GM19238 (cell line): ENCODE results near the gene NWD2.
"Not testable (repeated sequence)": the region's sequence is repeated elsewhere in the genome, so short reads cannot be mapped to it uniquely, and the experiment has no call there.

ENCODE experiments used
- DNase-seq: peaks from one replicate; pipeline ENCODE4 v3.0.0; 2011; ENCODE audit warnings: low spot score; ENCODE audit not compliant: insufficient read length

NWD2 gene

DNA sequence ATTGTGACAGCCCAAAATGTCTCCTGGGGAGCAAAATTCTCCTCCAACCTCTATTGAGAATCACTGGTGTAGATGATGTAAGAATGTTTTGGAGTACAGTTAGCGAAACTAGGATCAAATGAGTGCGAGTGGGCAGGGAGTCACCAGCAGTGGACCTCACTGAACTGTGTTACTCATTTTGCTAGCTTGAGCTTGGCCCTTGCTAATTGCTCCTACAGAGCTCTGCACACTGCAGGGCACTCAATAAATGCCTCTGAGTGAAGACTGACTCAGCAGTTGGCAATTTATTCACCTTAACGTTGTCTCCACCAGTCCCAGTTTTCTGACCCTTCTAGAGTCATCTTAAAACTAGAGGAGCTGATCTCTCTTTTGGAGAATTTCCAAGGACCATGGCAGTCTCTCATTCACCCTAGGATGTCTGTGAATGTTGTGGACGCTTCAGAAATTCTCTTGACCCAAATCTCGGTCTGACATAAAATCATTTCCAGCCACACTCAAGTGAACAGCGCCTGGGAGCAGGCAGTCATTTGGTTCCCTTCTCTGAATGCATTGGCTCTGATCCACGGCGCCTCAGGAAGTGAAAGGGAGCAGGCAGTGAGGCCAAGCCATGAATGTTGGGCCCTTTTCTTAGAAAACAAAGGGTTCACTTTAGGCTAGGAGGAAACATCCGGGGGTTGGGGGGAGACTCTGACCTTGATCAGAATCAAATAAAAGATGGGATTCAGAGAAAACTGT lies 148.1 kb downstream of the NWD2 start:
- no peak for DNase-seq

DNA sequence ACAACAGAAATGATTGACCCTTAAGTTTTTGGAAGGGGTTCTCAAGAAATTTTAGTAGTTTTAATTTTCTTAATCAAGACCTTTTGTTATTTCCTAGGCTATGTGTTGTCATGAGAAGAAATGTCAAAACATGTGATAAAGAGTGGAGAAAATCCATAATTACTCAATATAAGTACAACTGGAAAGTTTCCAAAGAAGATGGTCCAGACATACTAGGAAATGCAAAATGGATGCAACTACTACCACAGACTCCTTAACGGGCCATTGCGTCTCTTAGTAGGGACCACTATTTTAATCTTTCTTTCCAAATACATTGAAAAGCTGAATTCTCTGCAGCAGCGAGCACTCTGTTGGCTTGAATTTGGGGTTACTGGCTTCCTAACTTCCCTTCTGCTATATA lies 148.8 kb downstream of the NWD2 start:
- DNase-seq: no peak

- no peak for DNase-seq
Measured at GRCh38 chr4:37393889-37394288, 149.3 kb downstream of the NWD2 start.

- DNase-seq: no peak
Measured at GRCh38 chr4:37397505-37397904, 153.0 kb downstream of the NWD2 start.

DNA sequence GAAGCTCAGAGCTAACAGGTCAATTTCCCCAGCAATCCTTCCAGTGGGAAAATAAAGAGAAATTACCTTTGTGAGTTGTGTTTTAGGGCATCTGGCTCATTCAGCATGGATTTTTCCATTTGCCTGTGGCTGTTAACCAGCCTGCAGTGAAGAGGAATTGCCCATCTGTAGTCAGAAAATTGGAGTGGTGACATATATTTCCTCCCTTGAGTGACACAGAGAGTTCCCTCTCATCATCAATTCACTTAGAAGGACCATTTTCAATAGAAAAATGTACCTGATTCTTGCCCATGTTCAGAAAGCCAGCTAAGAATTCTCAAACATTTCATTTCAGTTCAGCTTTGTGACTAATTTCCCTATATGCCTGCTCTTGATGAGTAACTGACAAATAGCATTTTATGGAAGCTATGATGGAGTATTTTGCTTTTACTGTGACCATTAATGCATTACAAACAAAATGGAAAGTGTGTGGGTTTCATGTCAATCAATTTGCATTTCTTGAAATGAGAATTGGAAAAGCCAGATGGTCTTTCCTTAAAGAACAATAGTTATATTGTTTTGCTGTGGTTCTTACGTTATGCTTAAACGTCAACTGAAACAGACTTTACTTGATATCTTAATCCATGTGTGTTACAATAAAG lies 155.8 kb downstream of the NWD2 start:
- no peak for DNase-seq

GRCh38 chr4:37407938-37408826 lies 163.6 kb downstream of the NWD2 start:
- DNase-seq: not testable (repeated sequence)

DNA sequence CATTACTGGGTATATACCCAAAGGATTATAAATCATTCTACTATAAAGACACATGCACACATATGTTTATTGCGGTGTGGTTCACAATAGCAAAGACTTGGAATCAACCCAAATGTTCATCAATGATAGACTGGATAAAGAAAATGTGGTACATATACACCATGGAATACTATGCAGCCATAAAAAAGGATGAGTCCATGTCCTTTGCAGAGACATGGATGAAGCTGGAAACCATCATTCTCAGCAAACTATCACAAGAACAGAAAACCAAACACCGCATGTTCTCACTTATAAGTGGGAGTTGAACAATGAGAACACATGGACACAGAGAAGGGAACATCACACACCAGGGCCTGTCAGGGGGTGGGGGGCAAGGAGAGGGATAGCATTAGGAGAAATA lies 169.1 kb downstream of the NWD2 start:
- not testable (repeated sequence) for DNase-seq

GRCh38 chr4:37415845-37416369 lies 171.4 kb downstream of the NWD2 start:
- no peak for DNase-seq

DNA sequence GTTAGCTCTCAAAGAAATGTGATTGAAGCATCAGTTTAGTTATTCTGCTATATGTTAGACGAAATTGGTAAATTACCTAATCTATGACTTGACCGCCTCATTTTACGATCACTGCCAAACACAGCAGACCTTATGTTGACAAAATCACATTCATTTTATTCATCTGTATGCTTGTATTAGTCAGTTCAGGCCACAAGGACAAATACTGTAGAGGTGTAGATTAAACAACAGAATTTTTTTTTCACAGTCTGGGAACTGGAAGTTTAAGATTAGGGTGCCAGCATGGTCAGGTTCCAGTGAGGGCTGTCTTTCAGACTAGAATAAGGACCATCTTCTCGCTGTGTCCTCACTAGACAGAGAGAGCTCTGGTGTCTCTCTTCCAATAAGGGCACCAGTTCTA lies 177.1 kb downstream of the NWD2 start:
- DNase-seq: no peak

- no peak for DNase-seq
Measured at GRCh38 chr4:37422102-37422501, 177.6 kb downstream of the NWD2 start.

GRCh38 chr4:37422638-37423037 lies 178.1 kb downstream of the NWD2 start:
- no peak for DNase-seq

GRCh38 chr4:37423310-37423709 lies 178.8 kb downstream of the NWD2 start:
- no peak for DNase-seq

DNA sequence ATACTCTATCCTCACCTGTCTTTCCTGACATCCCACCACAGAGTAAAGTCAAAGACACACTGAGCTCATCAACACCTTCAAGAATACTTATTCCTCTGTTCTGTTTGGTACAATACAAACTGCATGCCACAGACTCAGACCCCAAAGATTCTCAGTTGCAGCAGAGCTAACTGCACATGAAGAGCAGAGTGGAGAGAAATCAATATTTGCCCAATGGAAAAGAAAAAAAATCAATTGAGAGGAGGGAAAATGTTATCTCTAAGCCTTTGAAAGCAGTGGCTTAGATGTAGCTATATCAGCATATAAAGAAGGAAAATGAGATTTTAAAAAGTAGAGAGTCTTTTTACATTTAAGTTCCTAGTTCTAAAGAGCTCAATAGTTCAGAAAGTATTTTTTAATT lies 180.2 kb downstream of the NWD2 start:
- no peak for DNase-seq

- DNase-seq: no peak
Measured at GRCh38 chr4:37425857-37426256, 181.3 kb downstream of the NWD2 start.

- no peak for DNase-seq
Measured at GRCh38 chr4:37427193-37427592, 182.7 kb downstream of the NWD2 start.

GRCh38 chr4:37429906-37430305 lies 185.4 kb downstream of the NWD2 start:
- no peak for DNase-seq

- no peak for DNase-seq
Measured at GRCh38 chr4:37430718-37431416, 186.3 kb downstream of the NWD2 start.

DNA sequence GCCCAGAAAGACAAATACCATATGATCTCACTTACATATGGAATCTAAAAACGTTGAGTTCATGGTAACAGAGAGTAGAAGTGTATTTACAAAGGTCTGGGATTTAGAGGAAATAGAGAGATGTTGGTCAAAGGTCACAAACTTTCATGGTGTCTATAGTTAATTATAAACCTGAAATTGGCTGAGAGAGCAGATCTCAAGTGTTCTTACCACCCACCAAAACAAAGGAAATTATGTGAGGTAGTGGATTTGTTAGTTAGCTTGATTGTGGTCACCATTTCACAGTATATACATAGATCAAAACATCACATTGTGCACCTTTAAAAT lies 186.8 kb downstream of the NWD2 start:
- no peak for DNase-seq

GRCh38 chr4:37434469-37434868 lies 189.9 kb downstream of the NWD2 start:
- no peak for DNase-seq

DNA sequence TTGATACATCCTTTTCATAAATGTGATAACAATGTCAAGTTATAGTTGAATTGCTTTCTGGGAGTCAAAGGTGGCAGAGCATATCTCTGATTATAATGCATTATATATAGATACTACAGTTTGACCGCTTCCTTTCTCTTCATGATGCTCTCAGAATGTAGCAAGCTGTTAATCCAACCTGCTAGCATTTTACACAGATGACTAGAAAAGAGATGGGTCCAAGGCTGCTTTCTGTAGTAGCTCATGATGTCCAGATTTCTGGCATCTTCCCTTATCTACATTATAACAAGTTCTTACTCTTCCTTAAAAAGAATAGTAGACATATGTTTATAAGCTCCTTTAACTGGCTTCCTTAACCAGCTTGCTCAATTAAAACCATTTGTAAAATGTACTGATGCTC lies 192.0 kb downstream of the NWD2 start:
- no peak for DNase-seq

- no peak for DNase-seq
Measured at GRCh38 chr4:37437163-37437562, 192.6 kb downstream of the NWD2 start.
